Stimulated activated CD4-positive, alpha-beta T cell treated with anti-CD3 and anti-CD28 coated beads, Interleukin-12 subunit alpha, Interleukin-12 subunit beta, amount 100 ng/mL, for 48 hours (primary cell): Measurements from ENCODE around the gene AGO3.
"Not testable (repeated sequence)": the region's sequence is repeated elsewhere in the genome, so short reads cannot be mapped to it uniquely, and the experiment has no call there.

Experiments
- DNase-seq, 3 donors: peaks; one replicate each; pipeline ENCODE4 v3.0.0-alpha.2; 2020; ENCODE audit warnings: low read depth in 2 of 3, low spot score in 1 of 3

The AGO3 gene

GRCh38 chr1:35930593-35931445 is at the start of gene AGO3:
AGO3 (plus strand) TSS chr1:35931105; CDS start chr1:35931427, 322 bp downstream.
- DNase-seq = peak; percentile 79 to 85 (median 84)

GRCh38 chr1:35881850-35882273 is 49.0 kb upstream of the AGO3 start:
- DNase-seq = no peak

GRCh38 chr1:35882586-35882944 is 48.3 kb upstream of the AGO3 start:
- no peak for DNase-seq

GRCh38 chr1:35882945-35883634 is 47.8 kb upstream of the AGO3 start, which contains the start of gene AGO1:
AGO1 (plus strand) TSS chr1:35883209; CDS start chr1:35883422, 213 bp downstream.
- DNase-seq = peak; percentile 95 to 97 (median 95)

- peak in 2 of 3 donors; percentile 13 to 40 for DNase-seq
These were observed 47.2 kb upstream of the AGO3 start for GRCh38 chr1:35883635-35884101.

- no peak for DNase-seq
These were observed 46.0 kb upstream of the AGO3 start for GRCh38 chr1:35884934-35885333.

- DNase-seq = no peak
These were observed 44.8 kb upstream of the AGO3 start for GRCh38 chr1:35885961-35886558.

GRCh38 chr1:35886577-35887431 is 44.1 kb upstream of the AGO3 start:
- no peak for DNase-seq

- DNase-seq = no peak
These were observed 43.4 kb upstream of the AGO3 start for GRCh38 chr1:35887508-35887907.

GRCh38 chr1:35888255-35888654 is 42.6 kb upstream of the AGO3 start:
- no peak for DNase-seq

- DNase-seq = not testable (repeated sequence)
These were observed 41.9 kb upstream of the AGO3 start for GRCh38 chr1:35888981-35889380.

- no peak for DNase-seq
These were observed 37.6 kb upstream of the AGO3 start for GRCh38 chr1:35893051-35893879.

GRCh38 chr1:35894183-35894582 is 36.7 kb upstream of the AGO3 start:
- no peak for DNase-seq

GRCh38 chr1:35894656-35895055 is 36.2 kb upstream of the AGO3 start:
- DNase-seq = no peak

- no peak for DNase-seq
These were observed 31.0 kb upstream of the AGO3 start for GRCh38 chr1:35899941-35900340.

- DNase-seq = no peak
These were observed 29.7 kb upstream of the AGO3 start for GRCh38 chr1:35901235-35901634.

GRCh38 chr1:35902671-35903070 is 28.2 kb upstream of the AGO3 start:
- no peak for DNase-seq

GRCh38 chr1:35914717-35915116 is 16.2 kb upstream of the AGO3 start:
- no peak for DNase-seq

GRCh38 chr1:35915693-35916092 is 15.2 kb upstream of the AGO3 start:
- DNase-seq = no peak

- DNase-seq = no peak
These were observed 7.1 kb upstream of the AGO3 start for GRCh38 chr1:35923791-35924221.
